K562 (cell line): Measurements from ENCODE around the gene CD300LB. TPM values are rescaled to one million over a fixed set of nuclear protein-coding genes. Genes with fewer than 3 reads are reported as not detected.
A peak's percentile ranks its signal among the peaks of the same experiment; 100 is the strongest.
"Not testable (repeated sequence)": the region's sequence is repeated elsewhere in the genome, so short reads cannot be mapped to it uniquely, and the experiment has no call there.

Experiments used
- ATAC-seq: fragments of 200-7000 bp; cut with Tn5 transposase; 3 replicates; pipeline ENCODE4 v1.9.1; 2020; ENCODE audit warnings: moderate library complexity
- BruUV-seq: library from RNA; stranded (reverse); fragments of 400-500 nt; replicated peaks from 2 replicates; lab custom pipeline; 2021; lab: Mats Ljungman, UMichigan
- CTCF ChIA-PET: fragments of 300-600 bp; formaldehyde crosslinking; extraction: SDS; loops from one replicate; lab custom pipeline; 2021; ENCODE audit warnings: low intra/inter-chr PET ratio; lab: Yijun Ruan, JAX
- POLR2A ChIA-PET: fragments of 300-600, 350-650 bp; sonication (Branson Sonifier 250); formaldehyde crosslinking; extraction: SDS; loops from one replicate; lab custom pipeline; 2021; ENCODE audit warnings: antibody characterized with exemption, inconsistent platforms; lab: Yijun Ruan, JAX
- DNase-seq, 4 experiments: peaks; one replicate each; pipeline versions ENCODE4 v3.0.0 to v3.0.0-alpha.2; 2011 to 2018; ENCODE audit warnings: low spot score in 3 of 4, mixed read lengths in 3 of 4; ENCODE audit errors: extremely low read depth in 1 of 4
- FAIRE-seq: peaks from 2 replicates; lab custom pipeline; 2011; peaks lifted over from hg19 to GRCh38; lab: Jason Lieb, UNC
- H2AFZ ChIP-seq: 2 replicates; pipeline ENCODE4 v1.6.0; 2011; ENCODE audit warnings: low read depth, low read length, control low read depth, inconsistent platforms
- H3K27ac ChIP-seq: fragments of 200-600 bp; 3 replicates; pipeline ENCODE4 v1.8.0; 2011; ENCODE audit warnings: low read depth, mild to moderate bottlenecking, control low read depth, inconsistent platforms, low read length, moderate library complexity, mixed read lengths; ENCODE audit errors: extremely low read depth
- H3K27me3 ChIP-seq, 2 experiments: fragments of 300-600 bp in 1 of 2; 2 replicates in 1 of 2; 3 replicates in 1 of 2; pipeline versions ENCODE4 v1.6.0 to v1.8.0; 2011; ENCODE audit warnings: inconsistent platforms in 2 of 2, low read length in 2 of 2, mild to moderate bottlenecking in 1 of 2, mixed read lengths in 1 of 2, moderate library complexity in 1 of 2; ENCODE audit not compliant: control insufficient read depth in 2 of 2, insufficient read depth in 2 of 2
- H3K36me3 ChIP-seq: fragments of 300-600 bp; 3 replicates; pipeline ENCODE4 v1.8.0; 2011; ENCODE audit warnings: mild to moderate bottlenecking, low read length, inconsistent platforms; ENCODE audit not compliant: control insufficient read depth, insufficient read depth
- H3K4me1 ChIP-seq, 2 experiments: fragments of 200-600 bp in 1 of 2; replicated peaks in 1 of 2; 2 replicates in 1 of 2; 3 replicates in 1 of 2; pipeline versions ENCODE4 v1.5.1 to v1.8.0; 2011; ENCODE audit warnings: inconsistent platforms in 2 of 2, low read length in 2 of 2, mild to moderate bottlenecking in 1 of 2, mixed read lengths in 1 of 2, moderate library complexity in 1 of 2; ENCODE audit not compliant: control insufficient read depth in 2 of 2, insufficient read depth in 2 of 2
- H3K4me2 ChIP-seq: 2 replicates; pipeline ENCODE4 v1.6.1; 2011; ENCODE audit warnings: low read length, control low read depth, inconsistent platforms, mixed read lengths; ENCODE audit not compliant: insufficient read depth
- H3K4me3 ChIP-seq: fragments of 200-600 bp; sonication (generic), shearing (Covaris generic); 2 replicates; pipeline ENCODE4 v1.5.1; 2016; ENCODE audit warnings: control low read depth, inconsistent platforms
- H3K79me2 ChIP-seq: fragments of 200-600 bp; 3 replicates; pipeline ENCODE4 v1.8.0; 2011; ENCODE audit warnings: low read length, inconsistent platforms; ENCODE audit not compliant: control insufficient read depth, insufficient read depth
- H3K9ac ChIP-seq, 2 experiments: 2 replicates each; pipeline versions ENCODE4 v1.6.0 to v1.6.1; 2011; ENCODE audit warnings: low read depth in 2 of 2, low read length in 2 of 2, control low read depth in 1 of 2, inconsistent platforms in 1 of 2, mild to moderate bottlenecking in 1 of 2, mixed read lengths in 1 of 2; ENCODE audit not compliant: insufficient read depth in 1 of 2
- H3K9me1 ChIP-seq: one replicate; pipeline ENCODE4 v1.6.0; 2011; ENCODE audit warnings: inconsistent platforms, mild to moderate bottlenecking, low read length, moderate library complexity; ENCODE audit not compliant: control insufficient read depth, insufficient read depth
- H3K9me3 ChIP-seq: replicated peaks from 2 replicates; pipeline ENCODE4 v1.5.1; 2011; ENCODE audit warnings: low read depth, low read length, inconsistent platforms; ENCODE audit not compliant: control insufficient read depth, insufficient read depth
- H4K20me1 ChIP-seq: replicated peaks from 2 replicates; pipeline ENCODE4 v1.6.1; 2011; ENCODE audit warnings: low read length, inconsistent platforms, mixed read lengths; ENCODE audit not compliant: control insufficient read depth, insufficient read depth
- RBM17 ChIP-seq: fragments of 200-400 bp; formaldehyde crosslinking; IDR thresholded peaks from 2 replicates; pipeline ENCODE4 v1.6.1; 2017; ENCODE audit warnings: low read depth, mild to moderate bottlenecking, low read length, borderline replicate concordance
- TCFL5 ChIP-seq: fragments of 250-450 bp; sonication (Bioruptor Pico); conservative IDR thresholded peaks from 2 replicates; pipeline ENCODE4 v1.6.1; 2021; ENCODE audit warnings: mild to moderate bottlenecking, moderate library complexity, matching md5 sums
- WGBS: fragments of 100-300 bp; shearing (Covaris generic); methylation state at CpG from one replicate; pipeline ENCODE4 v1.1.6; 2016; ENCODE audit warnings: low coverage, mixed read lengths; ENCODE audit not compliant: insufficient coverage; ENCODE audit errors: missing lambda C conversion rate; 5-methylcytosine and 5-hydroxymethylcytosine counted together
- in situ Hi-C: fragments of 300-500 bp; cut with MboI; formaldehyde crosslinking; loops from 4 replicates; pipeline ENCODE4 v1.15.0; 2018; ENCODE audit warnings: inconsistent platforms, mixed read lengths
- intact Hi-C: fragments of 100-400 bp; cut with micrococcal nuclease; formaldehyde crosslinking; loops from 2 replicates; pipeline ENCODE4 v1.14.2; 2022
- polyA plus RNA-seq, 8 experiments: library from polyadenylated mRNA; depleted of rRNA in 4 of 8; stranded (reverse) in 5 of 8; unstranded in 3 of 8; fragments of >200 nt; fragmentation: Nextera tagmentation in 2 of 8; fragmentation: Illumina TruSeq in 1 of 8; extraction: Ambion mirVana in 2 of 8; extraction: Trizol in 1 of 8; gene quantifications; 2 replicates each; pipeline versions ENCODE4 v1.2.1 to v1.2.3, GENCODE V29; 2011 to 2014; ENCODE audit warnings: inconsistent platforms in 1 of 8, missing spikeins in 1 of 8
- total RNA-seq, 7 experiments: library from RNA; depleted of rRNA in 6 of 7; stranded (reverse); fragments of >200 nt in 6 of 7; fragmentation: Illumina TruSeq in 2 of 7; extraction: Trizol in 2 of 7; gene quantifications; 2 replicates each; pipeline versions ENCODE4 v1.2.1 to v1.2.3, GENCODE V29; 2011 to 2021; ENCODE audit warnings: low replicate concordance in 1 of 7

The CD300LB gene
- total and polyA plus RNA-seq, 9 of the 15 experiments (the other 6 are each of a cell fraction or from before 2014, with no cell fraction given): not detected

DNA sequence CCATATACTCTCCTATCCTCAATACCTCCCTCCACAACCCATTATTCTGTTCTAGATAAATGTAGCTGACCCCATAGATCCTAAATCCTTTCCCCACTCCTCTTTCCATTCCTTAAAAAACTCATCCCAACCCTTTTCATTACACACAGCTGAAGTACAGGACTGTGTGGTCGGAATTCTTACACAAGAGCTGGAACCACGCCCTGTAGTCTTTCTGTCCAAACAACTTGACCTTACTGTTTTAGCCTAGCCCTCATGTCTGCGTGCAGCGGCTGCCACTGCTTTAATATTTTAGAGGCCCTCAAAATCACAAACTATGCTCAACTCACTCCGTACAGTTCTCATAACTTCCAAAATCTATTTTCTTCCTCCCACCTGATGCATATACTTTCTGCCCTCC is 27.3 kb downstream of the CD300LB start:
- H3K4me1 ChIP-seq, H3K9ac ChIP-seq, H3K9me1 ChIP-seq, BruUV-seq, POLR2A ChIA-PET, H3K79me2 ChIP-seq, H3K4me3 ChIP-seq, CTCF ChIA-PET, H2AFZ ChIP-seq, ATAC-seq, FAIRE-seq, H3K36me3 ChIP-seq, H3K9me3 ChIP-seq, H3K27ac ChIP-seq, H3K4me2 ChIP-seq, in situ Hi-C loops, DNase-seq, intact Hi-C loops, H4K20me1 ChIP-seq: not testable (repeated sequence)
- 0% methylated on average over 5 of the region's 5 CpGs for WGBS
- H3K27me3 ChIP-seq: peaks cover 0 to 17% of the 10 kb centered on the region in 2 experiments; a peak in 3 of 5 replicates

GRCh38 chr17:74502861-74503260 is 28.4 kb downstream of the CD300LB start:
- H3K9me1 ChIP-seq: no peaks in the 10 kb centered on the region
- POLR2A ChIA-PET: no interaction called here
- TF ChIP-seq TCFL5 (CRISPR knock-in tag) (no peak), RBM17 (no peak)
- TF ChIP-seq, all 486 proteins: peak for 0
- H3K36me3 ChIP-seq: no peaks in the 10 kb centered on the region
- intact Hi-C loops: no loop called here
- no peak overlapping the region for H3K4me3 ChIP-seq
- no peaks in the 10 kb centered on the region for H3K9me3 ChIP-seq
- no peaks in the 10 kb centered on the region for H3K79me2 ChIP-seq
- H3K4me1 ChIP-seq: no peaks in the 10 kb centered on the region
- peaks cover 0 to 17% of the 10 kb centered on the region in 2 experiments; a peak in 3 of 5 replicates for H3K27me3 ChIP-seq
- FAIRE-seq (no peak), ATAC-seq (no peak), DNase-seq (peak in 2 of 4 experiments; percentile 2 to 3)
- 2% methylated on average over 6 of the region's 6 CpGs for WGBS
- H2AFZ ChIP-seq: no peak overlapping the region
- no TSS peak for BruUV-seq
- no peak overlapping the region for H3K9ac ChIP-seq
- H3K4me2 ChIP-seq: no peak overlapping the region
- in situ Hi-C loops: no loop called here
- no peak overlapping the region for H3K27ac ChIP-seq
- CTCF ChIA-PET: no interaction called here
- no peaks in the 10 kb centered on the region for H4K20me1 ChIP-seq
